IMR-90 (cell line): ENCODE measurements around the gene DPCD. TPM values are rescaled to one million over a fixed set of nuclear protein-coding genes. Genes with fewer than 3 reads are reported as not detected.

ENCODE experiments used
- CTCF ChIP-seq: conservative IDR thresholded peaks from 2 replicates; pipeline ENCODE4 v1.5.1; 2012; ENCODE audit warnings: mild to moderate bottlenecking, low read depth, low read length, improper control_type of control experiment
- MAFK ChIP-seq: IDR thresholded peaks from 2 replicates; pipeline ENCODE4 v1.6.1; 2012; ENCODE audit warnings: low read depth, low read length, improper control_type of control experiment
- MXI1 ChIP-seq: IDR thresholded peaks from 2 replicates; pipeline ENCODE4 v1.6.1; 2012; ENCODE audit warnings: low read depth, mild to moderate bottlenecking, low read length, moderate library complexity, borderline replicate concordance
- polyA plus RNA-seq, 3 experiments: library from polyadenylated mRNA; depleted of rRNA; stranded (reverse); fragments of >200 nt; gene quantifications; 2 replicates each; pipeline ENCODE4 v1.2.3, GENCODE V29; 2012; ENCODE audit warnings: low replicate concordance in 1 of 3
- total RNA-seq: library from RNA; depleted of rRNA; stranded (reverse); fragments of >200 nt; gene quantifications from 2 replicates; pipeline ENCODE4 v1.2.3, GENCODE V29; 2012

The DPCD gene
- total and polyA plus RNA-seq, 2 of the 4 experiments (the other 2 are of a cell fraction), result 59.1 to 73.7 TPM

DNA sequence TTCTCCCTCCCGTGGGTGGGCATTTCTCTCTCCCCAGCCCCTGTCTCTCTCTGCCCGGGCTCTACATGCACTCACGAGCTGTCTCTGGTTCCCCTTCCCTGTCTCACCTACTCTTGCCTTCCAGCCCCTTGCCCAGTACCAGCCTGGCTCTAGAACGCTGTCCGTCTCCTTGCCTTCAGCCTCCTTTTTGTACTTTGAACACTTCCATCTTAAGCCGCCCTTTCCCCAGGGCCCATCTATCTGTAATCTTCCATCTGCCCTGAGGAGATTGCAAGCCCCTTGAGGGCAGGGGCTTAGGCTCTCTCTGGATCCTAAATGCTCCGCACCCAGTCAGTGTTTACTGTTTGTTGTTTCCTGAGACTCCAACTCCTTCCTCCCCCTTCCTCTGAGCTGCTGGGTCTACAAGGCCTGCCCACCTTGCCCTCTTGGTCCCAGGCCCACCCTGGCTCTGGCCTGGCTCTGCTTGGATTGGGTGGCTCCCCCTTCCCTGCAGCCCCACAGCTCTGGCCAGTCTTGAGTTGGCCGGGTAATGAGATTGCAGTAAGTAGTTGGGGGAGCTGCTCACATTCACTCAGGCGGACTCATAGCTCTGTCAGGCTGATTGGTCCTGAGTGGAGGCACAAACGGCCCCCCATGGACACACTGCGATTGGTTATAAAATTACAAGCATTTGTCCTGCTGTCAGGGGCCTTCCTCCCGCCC, 28.4 kb upstream of the DPCD start (continued):
- no peak for TF ChIP-seq MXI1
- no peak for TF ChIP-seq CTCF
- TF ChIP-seq MAFK, result no peak
